HEK293T (cell line): ENCODE data around the gene ADSL.

Source experiments
- BHLHE40 ChIP-seq: fragments of 450-650 bp; IDR thresholded peaks from 2 replicates; pipeline ENCODE4 v1.6.1; 2016; ENCODE audit warnings: mild to moderate bottlenecking, moderate library complexity, borderline replicate concordance
- CTBP1 ChIP-seq: fragments of 450-650 bp; IDR thresholded peaks from 2 replicates; pipeline ENCODE4 v1.6.1; 2016; ENCODE audit warnings: borderline replicate concordance
- FOXA1 ChIP-seq: fragments of 450-650 bp; IDR thresholded peaks from 2 replicates; pipeline ENCODE4 v1.6.1; 2016; ENCODE audit warnings: mild to moderate bottlenecking

GRCh38 chr22:40368016-40368415 is 21.7 kb downstream of the ADSL start:
- no peak for TF ChIP-seq FOXA1
- TF ChIP-seq CTBP1 = no peak
- no peak for TF ChIP-seq BHLHE40
